A549 treated with Mapracorat at 1 μM for 4 hours (cell line): ENCODE results near the gene ZNF311. TPM values are rescaled to one million over a fixed set of nuclear protein-coding genes. Genes with fewer than 3 reads are reported as not detected.

Experiments
- total RNA-seq: library from RNA; stranded (reverse); fragments of 200-300 nt; extraction: Qiagen RNA extraction; gene quantifications from 5 replicates; pipeline ENCODE4 v1.2.3, GENCODE V29; 2022

ZNF311 gene
- 0.10 to 0.29 TPM (median 0.18 TPM) in 5 replicates for total RNA-seq

GRCh38 chr6:29005183-29005885 lies at the start of gene ZNF311:
Gene ZNF311, minus strand, starts transcription at chr6:29005315. Its CDS starts 1,361 bp downstream, at chr6:29003954.

GRCh38 chr6:29045075-29045474 lies 40.0 kb upstream of the ZNF311 start, which contains the start of gene OR2W1:
Gene OR2W1, minus strand, starts transcription at chr6:29045175. Its CDS starts 0 bp downstream, at chr6:29045175.

Other genes starting within 250 kb of the ZNF311 start
- 38.6 to 45.5 TPM (median 43.7 TPM) in 5 replicates for gene TRIM27, start 81.3 kb downstream of the ZNF311 start, total RNA-seq
- not detected in 5 replicates for gene OR2W1, start 39.9 kb upstream of the ZNF311 start, total RNA-seq
- gene OR2B3, start 82.0 kb upstream of the ZNF311 start, total RNA-seq: not detected in 5 replicates
- not detected in 5 replicates for gene OR2J1, start 94.2 kb upstream of the ZNF311 start, total RNA-seq
- not detected in 5 replicates for gene OR2J3, start 102.7 kb upstream of the ZNF311 start, total RNA-seq
- not detected in 5 replicates for gene OR2J2, start 165.6 kb upstream of the ZNF311 start, total RNA-seq